GM18499 (cell line): Measurements from ENCODE around the gene BICD2.
"Not testable (repeated sequence)": the region's sequence is repeated elsewhere in the genome, so short reads cannot be mapped to it uniquely, and the experiment has no call there.

ENCODE experiments used
- ATAC-seq: cut with Tn5 transposase; IDR thresholded peaks from one replicate; pipeline ENCODE4 v1.9.1; 2021; ENCODE audit warnings: moderate number of reproducible peaks; ENCODE audit not compliant: insufficient read depth, unreplicated experiment

The BICD2 gene

GRCh38 chr9:92764381-92764987 is at the start of gene BICD2:
Gene BICD2 (minus strand): TSS chr9:92764833. CDS start chr9:92764744, 89 bp downstream.
- no peak for ATAC-seq

GRCh38 chr9:92809629-92810326 is 45.1 kb upstream of the BICD2 start:
- not testable (repeated sequence) for ATAC-seq

GRCh38 chr9:92808726-92809451 is 44.3 kb upstream of the BICD2 start:
- ATAC-seq, result no peak

DNA sequence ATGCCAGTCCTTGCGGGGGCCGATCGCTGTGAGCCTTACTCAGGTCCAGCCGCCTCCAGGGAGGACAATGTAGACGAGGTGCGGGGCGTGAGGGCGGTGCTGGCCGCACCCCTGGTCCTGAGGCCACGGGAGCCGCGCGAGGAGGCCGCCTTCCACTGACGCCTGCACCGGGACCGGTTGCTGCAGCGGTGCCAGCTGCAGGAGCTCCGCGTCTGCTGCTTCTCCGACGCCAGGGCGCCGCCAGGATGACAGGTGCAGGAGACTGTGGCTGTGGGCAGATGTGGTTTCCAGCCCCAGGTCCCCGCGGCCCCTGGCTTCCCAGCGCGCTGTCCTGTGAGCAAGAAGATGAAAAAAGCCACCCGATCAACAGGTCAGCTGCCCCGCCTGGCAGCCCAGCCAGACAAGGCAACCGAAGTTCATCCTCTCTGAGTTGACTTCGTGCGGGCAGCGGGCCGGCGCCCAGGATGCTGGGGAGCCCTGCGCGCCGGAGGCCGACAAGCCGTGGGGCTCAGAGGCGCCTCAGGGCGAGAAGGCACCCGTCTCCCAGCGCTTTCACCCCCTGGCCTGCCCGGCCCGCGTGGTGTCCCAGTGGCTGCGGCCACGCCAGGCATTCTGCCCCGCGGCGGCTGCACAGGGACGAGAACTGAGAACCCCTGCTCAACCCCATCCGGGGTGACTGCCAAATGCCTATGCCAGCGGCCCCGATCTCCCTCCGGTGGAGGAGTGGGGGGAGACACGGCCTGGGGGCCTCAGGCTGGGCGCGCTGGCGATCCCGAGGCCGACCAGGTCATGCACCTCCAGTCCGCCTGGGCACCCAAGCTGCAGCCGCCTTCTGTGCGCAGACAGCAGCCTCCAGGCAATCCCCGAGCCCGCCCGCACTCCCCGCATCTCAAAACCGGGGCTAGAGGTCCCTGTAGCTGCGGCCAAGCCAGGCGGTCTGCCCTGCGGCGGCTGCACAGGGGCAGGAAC is 43.4 kb upstream of the BICD2 start:
- ATAC-seq, result no peak

DNA sequence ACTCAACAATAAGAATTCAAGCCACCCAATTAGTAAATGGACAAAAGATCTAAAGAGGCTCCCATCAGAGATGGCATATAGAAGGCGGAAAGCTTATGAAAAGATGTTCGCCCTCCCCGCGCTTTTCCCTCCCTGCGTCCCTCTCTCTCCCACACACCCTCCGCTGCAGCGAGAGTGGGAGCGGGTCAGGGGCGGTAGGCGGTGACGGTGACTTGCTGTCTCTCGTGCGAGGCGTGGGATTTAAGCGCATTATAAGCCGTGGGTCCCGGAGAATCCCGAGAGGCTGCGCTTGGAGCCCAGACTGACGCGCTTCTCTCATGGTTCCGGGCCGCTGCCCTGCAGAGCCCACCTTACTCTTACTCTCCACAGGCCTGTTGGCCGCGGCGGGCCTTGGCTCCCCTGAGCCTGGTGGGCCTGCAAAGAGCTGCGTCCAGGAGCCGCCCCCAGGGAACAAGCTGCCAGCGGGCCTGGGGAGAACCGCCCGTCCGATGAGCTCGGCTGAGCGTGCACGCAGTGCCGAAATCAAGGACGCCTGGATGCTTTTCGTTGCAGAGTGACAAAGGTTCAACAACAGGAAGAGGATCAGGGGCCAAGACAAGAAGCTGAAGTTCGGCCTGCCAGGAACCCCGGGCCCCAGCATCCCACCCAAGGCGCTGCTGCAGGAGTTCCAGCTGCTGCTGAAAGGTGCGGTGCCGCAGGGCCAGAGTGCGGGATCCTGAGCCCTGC is 42.6 kb upstream of the BICD2 start:
- ATAC-seq, result no peak

DNA sequence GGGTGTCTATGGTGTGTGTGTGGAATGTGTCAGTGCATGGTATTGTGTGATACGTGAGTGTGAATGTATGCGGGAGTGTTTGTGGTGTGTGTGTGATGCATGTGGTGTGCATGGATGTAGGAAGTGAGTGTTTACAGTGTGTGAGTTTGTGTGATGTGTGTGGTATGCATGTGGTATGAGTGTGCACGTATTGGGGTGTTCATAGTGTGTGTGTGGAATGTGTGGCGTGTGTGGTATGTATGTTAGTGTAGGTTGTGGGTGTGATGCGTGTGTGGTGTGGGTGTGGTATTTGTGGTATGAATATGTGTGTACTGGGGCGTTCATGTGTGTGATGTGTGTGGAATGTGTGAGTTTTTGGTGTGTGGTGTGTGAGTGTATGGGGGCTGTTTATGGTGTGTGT is 40.1 kb upstream of the BICD2 start:
- no peak for ATAC-seq

GRCh38 chr9:92798358-92798757 is 33.7 kb upstream of the BICD2 start:
- ATAC-seq, result no peak

DNA sequence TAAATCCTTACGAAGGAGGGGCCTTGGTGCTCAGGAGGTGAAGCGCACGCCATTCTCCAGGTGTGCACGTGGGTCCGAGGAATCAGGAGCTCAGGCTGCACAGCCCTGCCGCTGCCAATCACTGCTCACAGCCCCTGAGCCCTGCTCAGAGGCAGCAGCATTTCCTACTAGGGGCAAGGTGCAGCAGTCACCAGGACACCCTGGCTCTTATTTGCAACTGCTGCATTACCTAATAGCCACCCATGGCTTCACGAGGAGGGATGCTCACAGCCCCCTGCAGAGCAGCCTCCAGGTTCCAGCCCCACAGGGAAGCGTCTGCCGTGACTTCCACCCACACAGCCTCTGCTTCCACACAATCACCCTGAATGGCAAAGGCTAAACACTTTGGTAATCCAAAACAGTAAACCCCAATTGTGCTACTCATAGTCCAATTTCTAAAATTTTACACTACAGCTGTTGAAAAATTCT is 31.7 kb upstream of the BICD2 start:
- not testable (repeated sequence) for ATAC-seq

DNA sequence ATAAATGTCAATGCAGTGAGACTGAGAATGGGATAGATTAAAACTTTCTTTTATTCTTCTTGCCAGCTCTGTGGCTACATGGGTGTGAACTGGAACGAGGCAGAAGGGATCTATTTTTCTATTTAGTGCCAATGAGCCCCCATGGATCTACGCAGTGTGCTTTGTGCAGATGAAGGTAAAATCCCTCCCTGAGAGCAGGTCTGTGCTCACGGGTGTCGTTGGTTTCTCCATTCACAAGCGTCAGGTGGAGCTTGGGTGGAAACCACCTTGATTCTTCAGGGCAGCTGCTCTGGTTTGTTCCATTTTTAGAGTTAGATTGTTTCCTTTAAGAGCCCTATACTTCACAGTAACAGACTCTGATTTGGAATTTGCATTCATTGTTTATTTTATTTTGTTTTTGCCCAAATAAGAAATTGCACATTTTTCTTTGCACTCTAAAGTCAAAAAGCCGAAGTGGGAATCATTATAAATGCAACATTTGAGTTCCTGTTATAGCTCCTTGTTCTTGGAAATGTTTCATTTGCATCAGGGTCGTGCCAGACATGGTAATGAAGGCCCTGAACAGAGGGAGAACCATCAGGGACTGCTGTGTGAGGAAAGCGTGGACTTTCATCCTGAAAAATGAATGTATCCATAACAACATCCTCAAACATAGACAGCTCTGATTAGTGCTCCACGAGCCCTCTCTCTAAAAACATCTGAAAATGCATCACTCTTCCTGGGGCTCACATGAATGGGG is 31.1 kb upstream of the BICD2 start:
- no peak for ATAC-seq

DNA sequence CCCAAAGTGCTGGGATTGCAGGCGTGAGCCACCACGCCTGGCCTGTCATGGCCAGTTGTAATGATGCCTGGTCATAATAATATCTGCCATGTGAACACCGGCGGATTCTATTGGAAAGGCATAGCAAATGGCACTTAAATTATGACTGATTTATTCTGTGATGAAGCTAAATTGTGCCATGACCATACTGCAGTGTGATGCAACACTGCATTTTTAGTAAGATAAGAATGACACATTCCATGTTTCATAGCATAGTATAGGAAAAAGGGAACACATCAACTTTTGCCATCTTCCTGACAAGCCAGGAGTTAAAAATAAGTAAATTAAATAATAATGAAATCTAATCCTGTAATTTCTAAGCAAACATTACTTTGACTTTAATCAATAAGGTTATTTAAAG is 30.4 kb upstream of the BICD2 start:
- no peak for ATAC-seq

DNA sequence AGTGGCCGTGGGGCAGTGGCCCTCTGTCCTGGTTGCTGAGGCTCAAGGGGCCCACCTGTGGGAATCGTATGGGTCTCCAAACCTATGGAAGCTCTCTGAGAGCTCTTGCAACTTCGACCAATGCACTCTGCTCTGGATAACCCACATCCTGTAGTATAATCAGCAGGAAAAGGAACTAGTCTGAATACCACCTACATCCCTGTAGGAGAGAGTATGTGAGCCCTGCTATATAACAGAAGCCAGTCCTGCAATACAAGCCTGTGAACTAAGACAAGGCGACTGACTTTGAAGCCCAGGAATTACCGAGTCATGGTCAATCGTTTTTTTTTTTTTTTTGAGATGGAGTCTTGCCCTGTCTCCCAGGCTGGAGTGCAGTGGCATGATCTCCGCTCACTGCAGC is 29.8 kb upstream of the BICD2 start:
- ATAC-seq, result no peak

DNA sequence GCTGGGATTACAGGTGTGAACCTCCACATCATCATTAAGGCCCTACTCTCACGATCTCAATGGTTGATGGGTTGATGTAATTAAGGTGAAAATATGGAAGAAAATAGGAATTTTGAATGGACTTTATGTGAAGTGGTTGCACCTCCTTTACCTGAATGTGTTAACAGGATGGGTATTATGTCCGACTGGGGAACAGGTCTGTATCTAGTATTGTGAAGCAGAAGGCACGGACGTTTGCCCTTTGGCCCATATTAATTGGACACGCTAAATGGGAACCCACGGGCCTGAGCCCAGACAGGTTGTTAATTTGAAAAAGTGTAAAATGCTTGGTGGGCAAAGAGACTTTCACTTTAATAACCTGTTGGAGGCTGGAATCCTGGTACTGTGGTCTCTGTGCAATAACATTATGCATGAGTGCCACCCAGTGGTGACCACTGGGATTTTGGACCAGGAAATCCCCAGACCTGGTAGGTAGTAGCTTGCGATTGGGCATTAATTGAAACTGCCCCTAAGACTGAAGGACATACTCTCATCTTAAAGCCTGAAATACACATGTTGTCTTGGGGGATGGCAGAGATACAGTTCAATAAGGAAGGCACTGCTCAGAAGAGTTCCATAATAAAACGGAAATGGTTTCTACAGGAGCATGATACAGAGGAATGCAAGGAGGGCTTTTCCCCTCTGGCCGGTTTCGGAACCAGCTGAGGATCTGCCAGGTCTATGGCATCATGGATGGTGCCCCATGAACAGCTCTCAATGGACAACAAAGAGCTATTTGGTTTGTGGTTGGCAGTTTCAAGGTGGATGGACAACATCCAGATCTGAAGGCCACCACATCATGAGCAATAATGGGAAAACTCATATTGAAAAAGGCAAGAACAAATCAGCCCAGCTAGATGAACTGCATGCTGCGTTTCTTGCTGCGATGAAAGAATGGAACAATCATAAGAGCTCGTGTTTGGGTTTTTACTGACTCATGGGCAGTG is 26.2 kb upstream of the BICD2 start:
- ATAC-seq, result no peak

- ATAC-seq, result no peak
Measured at GRCh38 chr9:92786298-92786697, 21.7 kb upstream of the BICD2 start.

DNA sequence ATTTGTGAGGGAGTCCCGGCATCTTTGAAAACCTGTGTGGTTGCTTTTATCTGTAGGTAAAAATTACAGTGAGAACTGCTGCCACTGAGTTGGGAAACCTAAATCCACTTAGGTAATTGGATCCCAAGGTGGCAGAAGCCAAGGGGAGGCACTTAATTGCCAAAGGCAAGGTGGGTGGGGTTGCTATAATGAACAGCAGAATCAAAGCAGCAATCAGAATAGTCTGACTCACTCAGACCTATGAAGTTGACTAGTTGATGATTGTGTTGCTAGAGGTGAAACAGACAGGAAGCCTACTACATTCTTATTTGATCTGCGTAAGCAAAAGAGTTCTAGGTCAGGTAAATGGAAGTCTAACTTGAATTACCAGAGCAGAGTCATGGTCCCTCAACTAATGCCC is 17.3 kb upstream of the BICD2 start:
- ATAC-seq, result no peak

GRCh38 chr9:92780206-92780605 is 15.6 kb upstream of the BICD2 start:
- ATAC-seq, result no peak

GRCh38 chr9:92775466-92775865 is 10.8 kb upstream of the BICD2 start:
- no peak for ATAC-seq

GRCh38 chr9:92774274-92774673 is 9.6 kb upstream of the BICD2 start:
- ATAC-seq, result no peak

DNA sequence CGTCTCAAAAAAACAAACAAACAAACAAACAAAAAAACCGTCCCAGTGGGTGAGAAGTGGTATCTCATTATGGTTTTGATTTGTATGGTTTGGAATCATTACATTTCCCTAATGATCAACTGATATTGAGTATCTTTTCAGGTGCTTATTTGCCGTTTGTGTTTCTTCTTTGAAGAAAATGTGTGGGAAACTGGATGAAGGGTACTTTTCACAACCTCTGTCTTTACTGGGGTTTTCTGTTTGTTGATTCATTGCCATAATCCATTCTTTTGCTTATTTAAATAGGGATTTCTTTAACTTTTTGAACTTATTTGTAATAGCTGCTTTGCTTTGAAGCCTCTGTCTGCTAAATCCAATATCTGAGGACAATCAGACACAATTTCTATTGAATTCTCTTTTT is 9.2 kb upstream of the BICD2 start:
- no peak for ATAC-seq
